RWPE2 (cell line): ENCODE results near the gene BOLA1.

ENCODE experiments used
- ATAC-seq: fragments of 200-7000 bp; cut with Tn5 transposase; 3 replicates; pipeline ENCODE4 v1.9.1; 2021; ENCODE audit warnings: low read depth
- DNase-seq: peaks from one replicate; pipeline ENCODE4 v3.0.0-alpha.2; 2020; ENCODE audit warnings: low spot score
- H3K27ac ChIP-seq: fragments of 450-650 bp; 2 replicates; pipeline ENCODE4 v1.5.1; 2017; ENCODE audit warnings: mild to moderate bottlenecking; ENCODE audit not compliant: poor library complexity, severe bottlenecking
- H3K27me3 ChIP-seq: fragments of 250-450 bp; sonication (Bioruptor Pico); 2 replicates; pipeline ENCODE4 v1.5.1; 2021; ENCODE audit warnings: mild to moderate bottlenecking, moderate library complexity; ENCODE audit not compliant: insufficient read depth, poor library complexity, severe bottlenecking
- H3K36me3 ChIP-seq: fragments of 250-450 bp; sonication (Bioruptor Pico); 2 replicates; pipeline ENCODE4 v1.5.1; 2020; ENCODE audit warnings: low read depth, mild to moderate bottlenecking, moderate library complexity
- H3K4me1 ChIP-seq: fragments of 250-450 bp; sonication (Bioruptor Pico); 2 replicates; pipeline ENCODE4 v1.5.1; 2021; ENCODE audit warnings: mild to moderate bottlenecking, moderate library complexity; ENCODE audit not compliant: insufficient read depth, poor library complexity, severe bottlenecking
- H3K4me3 ChIP-seq: fragments of 250-450 bp; sonication (Bioruptor Pico); 2 replicates; pipeline ENCODE4 v1.5.1; 2021; ENCODE audit warnings: mild to moderate bottlenecking, moderate library complexity; ENCODE audit not compliant: severe bottlenecking
- H3K9me3 ChIP-seq: fragments of 250-450 bp; sonication (Bioruptor Pico); 2 replicates; pipeline ENCODE4 v1.5.1; 2021; ENCODE audit warnings: mild to moderate bottlenecking, moderate library complexity; ENCODE audit not compliant: severe bottlenecking
- CTCF ChIP-seq: fragments of 450-650 bp; IDR thresholded peaks from one replicate; pipeline ENCODE4 v1.5.1; 2017; ENCODE audit warnings: mild to moderate bottlenecking, moderate library complexity; ENCODE audit not compliant: poor library complexity, severe bottlenecking

Gene BOLA1

DNA sequence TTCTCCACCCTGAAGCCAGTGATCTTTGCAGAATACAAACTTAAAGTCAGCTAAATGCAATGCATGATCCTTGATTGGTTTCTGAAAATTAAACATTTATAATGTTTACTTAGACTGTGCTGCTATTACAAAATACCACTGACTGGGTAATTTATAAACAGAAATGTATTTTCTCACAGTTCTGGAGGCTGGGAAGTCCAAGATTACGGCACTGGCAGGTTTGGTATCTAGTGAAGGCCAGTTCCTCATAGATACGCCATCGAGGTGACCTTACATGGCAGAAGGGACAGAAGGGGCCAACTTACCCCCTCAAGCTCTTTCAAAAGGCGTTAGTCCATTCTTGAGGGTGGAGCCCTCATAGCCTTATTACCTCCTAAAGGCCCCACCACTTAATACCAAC, 2.8 kb upstream of the BOLA1 start:
- no peak for TF ChIP-seq CTCF
- Histone ChIP-seq H3K4me3 (no peak overlapping the region), H3K4me1 (no peaks in the 10 kb centered on the region), H3K9me3 (no peaks in the 10 kb centered on the region), H3K27me3 (no peaks in the 10 kb centered on the region), H3K36me3 (0 out of 2 replicates have a peak, but pooled peaks cover 5% of the 10 kb centered on the region), H3K27ac (no peak overlapping the region)
- no peak for DNase-seq
- ATAC-seq: no peak

- H3K4me1 ChIP-seq: no peaks in the 10 kb centered on the region
- 0 out of 2 replicates have a peak, but pooled peaks cover 5% of the 10 kb centered on the region for H3K36me3 ChIP-seq
- TF ChIP-seq CTCF: no peak
- no peaks in the 10 kb centered on the region for H3K27me3 ChIP-seq
- no peak overlapping the region for H3K4me3 ChIP-seq
- DNase-seq (no peak), ATAC-seq (no peak)
- H3K27ac ChIP-seq: no peak overlapping the region
- H3K9me3 ChIP-seq: no peaks in the 10 kb centered on the region
Observed at GRCh38 chr1:149903836-149904491, 4.6 kb downstream of the BOLA1 start.

DNA sequence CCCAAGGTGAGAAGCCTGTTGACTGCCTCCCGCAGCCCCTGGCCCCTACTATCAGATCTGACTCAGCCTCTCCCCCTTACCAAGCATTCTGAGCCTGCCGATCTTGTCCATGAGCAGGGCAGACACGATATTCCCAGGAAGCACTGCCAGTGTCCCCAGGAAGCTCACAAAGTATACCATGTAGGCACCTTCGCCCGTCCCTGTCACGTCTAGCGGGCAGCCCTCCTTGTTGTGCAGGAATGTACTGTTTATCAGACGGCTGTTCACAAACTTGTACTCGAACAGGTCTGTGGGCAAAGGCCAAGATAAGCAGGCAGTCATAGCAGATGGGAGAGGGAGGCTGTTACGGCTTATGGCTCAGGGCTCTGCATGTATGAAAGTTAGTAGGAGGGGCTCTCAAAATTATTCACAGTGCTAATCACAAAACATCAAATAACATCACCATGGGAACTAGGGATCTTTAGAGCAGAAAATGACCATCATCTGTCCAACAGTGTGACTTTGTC, 7.3 kb downstream of the BOLA1 start:
- Histone ChIP-seq H3K4me1 (no peaks in the 10 kb centered on the region), H3K9me3 (no peaks in the 10 kb centered on the region), H3K4me3 (no peak overlapping the region), H3K27ac (no peak overlapping the region), H3K36me3 (no peaks in the 10 kb centered on the region), H3K27me3 (no peaks in the 10 kb centered on the region)
- no peak for TF ChIP-seq CTCF
- ATAC-seq (no peak), DNase-seq (no peak)

DNA sequence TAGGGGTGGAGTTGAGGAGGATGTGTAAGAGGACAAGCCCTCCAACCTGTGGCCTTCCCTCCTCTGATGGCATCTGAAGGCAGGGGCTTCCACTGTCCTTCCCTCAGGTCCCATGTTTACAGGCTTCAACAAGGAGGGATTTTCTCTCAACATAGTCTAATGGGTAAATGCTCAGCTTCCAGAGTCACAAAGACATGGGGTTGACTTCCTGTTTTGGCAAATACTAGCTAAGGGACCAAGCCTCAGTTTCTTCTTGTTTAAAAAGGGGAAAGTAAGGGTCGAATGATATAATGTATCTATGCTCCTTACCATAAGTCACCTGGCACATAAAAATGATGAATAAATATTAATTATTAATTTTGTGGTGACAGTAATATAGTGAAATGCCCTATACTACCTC, 15.2 kb downstream of the BOLA1 start:
- H3K9me3 ChIP-seq: no peaks in the 10 kb centered on the region
- no peak overlapping the region for H3K4me3 ChIP-seq
- no peak for TF ChIP-seq CTCF
- ATAC-seq: no peak
- no peaks in the 10 kb centered on the region for H3K27me3 ChIP-seq
- no peak for DNase-seq
- no peaks in the 10 kb centered on the region for H3K4me1 ChIP-seq
- H3K27ac ChIP-seq: no peak overlapping the region
- no peaks in the 10 kb centered on the region for H3K36me3 ChIP-seq
